GM12874 (cell line): ENCODE data around the gene CEP170.

ENCODE experiments used
- TF ChIP-seq, protein P1 (sequence below): IDR thresholded peaks from 2 replicates; pipeline ENCODE4 v1.5.1; 2011; ENCODE audit warnings: low read depth, mild to moderate bottlenecking, control low read depth, low read length, moderate library complexity; ENCODE audit not compliant: insufficient read depth

The CEP170 gene

GRCh38 chr1:243250102-243250501 lies 5.0 kb downstream of the CEP170 start:
- TF ChIP-seq, protein P1, sequence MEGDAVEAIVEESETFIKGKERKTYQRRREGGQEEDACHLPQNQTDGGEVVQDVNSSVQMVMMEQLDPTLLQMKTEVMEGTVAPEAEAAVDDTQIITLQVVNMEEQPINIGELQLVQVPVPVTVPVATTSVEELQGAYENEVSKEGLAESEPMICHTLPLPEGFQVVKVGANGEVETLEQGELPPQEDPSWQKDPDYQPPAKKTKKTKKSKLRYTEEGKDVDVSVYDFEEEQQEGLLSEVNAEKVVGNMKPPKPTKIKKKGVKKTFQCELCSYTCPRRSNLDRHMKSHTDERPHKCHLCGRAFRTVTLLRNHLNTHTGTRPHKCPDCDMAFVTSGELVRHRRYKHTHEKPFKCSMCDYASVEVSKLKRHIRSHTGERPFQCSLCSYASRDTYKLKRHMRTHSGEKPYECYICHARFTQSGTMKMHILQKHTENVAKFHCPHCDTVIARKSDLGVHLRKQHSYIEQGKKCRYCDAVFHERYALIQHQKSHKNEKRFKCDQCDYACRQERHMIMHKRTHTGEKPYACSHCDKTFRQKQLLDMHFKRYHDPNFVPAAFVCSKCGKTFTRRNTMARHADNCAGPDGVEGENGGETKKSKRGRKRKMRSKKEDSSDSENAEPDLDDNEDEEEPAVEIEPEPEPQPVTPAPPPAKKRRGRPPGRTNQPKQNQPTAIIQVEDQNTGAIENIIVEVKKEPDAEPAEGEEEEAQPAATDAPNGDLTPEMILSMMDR, result no peak

- TF ChIP-seq, protein P1, result no peak
These were observed 5.9 kb downstream of the CEP170 start for GRCh38 chr1:243249214-243249613.

DNA sequence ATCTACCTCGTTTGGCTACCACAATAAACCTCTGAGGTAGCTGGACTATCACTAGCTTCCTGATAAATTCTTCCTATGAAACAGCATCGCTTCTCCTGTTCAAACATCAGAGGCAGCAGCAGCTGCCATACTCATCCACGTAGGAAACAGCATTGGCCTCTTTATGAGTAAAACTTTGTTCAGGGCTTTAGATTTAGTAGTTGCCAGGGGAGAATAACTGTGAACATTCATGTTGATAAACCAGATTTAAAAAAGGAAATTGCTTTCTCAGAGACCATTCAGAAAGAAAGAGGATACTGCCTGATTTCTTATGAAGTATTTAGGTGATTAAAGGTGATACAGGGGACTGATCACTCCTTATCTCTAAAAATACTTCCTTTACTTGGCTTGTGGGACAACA lies 7.2 kb downstream of the CEP170 start:
- TF ChIP-seq, protein P1, result no peak

- TF ChIP-seq, protein P1, result no peak
These were observed 8.2 kb downstream of the CEP170 start for GRCh38 chr1:243246916-243247315.

DNA sequence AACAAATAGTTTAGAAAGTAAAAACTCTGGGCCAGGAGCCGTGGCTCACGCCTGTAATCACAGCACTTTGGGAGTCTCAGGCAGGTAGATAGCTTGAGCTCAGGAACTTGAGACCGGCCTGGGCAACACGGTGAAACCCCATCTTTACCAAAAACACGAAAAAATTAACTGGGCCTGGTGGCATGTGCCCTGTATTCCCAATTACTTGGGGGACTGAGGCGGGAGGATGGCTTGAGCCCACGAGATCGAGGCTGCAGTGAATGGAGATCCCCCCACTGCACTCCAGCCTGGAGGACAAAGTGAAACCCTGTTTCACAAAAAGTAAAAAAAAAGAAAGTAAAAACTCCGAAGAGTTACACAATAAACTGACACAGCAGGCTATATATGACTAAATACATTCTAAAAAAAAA lies 10.6 kb downstream of the CEP170 start:
- TF ChIP-seq, protein P1, result no peak

- TF ChIP-seq, protein P1, result no peak
These were observed 18.4 kb downstream of the CEP170 start for GRCh38 chr1:243236604-243237252.

DNA sequence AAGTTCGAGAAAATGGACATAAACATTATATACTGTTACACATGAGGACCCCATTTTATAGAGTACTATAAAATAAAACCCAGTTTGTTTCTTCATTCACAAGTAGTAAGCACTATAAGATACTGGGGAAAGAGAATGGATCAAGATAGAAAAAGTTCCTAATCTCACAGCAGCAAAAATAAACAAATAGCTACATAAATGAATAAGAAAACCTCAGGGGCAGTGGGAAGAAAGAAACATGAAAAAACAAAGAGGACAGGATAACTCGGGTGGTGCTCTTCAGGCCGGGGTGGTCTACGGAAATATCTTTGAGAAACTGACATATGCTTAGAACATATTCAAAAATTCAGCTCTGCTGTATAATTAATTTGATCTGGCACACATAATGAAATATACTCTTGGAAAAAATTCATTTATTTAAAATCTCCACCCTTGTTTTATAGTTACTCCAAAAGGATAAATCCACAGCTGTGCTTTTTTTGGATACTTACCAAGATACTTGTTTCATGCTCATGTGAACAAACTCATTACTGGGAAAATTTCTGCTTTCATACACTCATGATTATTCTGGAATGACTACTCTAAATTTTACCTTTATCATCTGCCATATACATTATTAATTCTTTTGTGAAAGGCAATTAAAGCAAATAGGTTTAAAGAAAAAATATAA lies 20.0 kb downstream of the CEP170 start:
- TF ChIP-seq, protein P1, result no peak
